NCI-H2171 treated with DMSO at 0.1 percent for 48 hours (cell line): ENCODE data around the gene FUCA1.
"Not testable (repeated sequence)": the region's sequence is repeated elsewhere in the genome, so short reads cannot be mapped to it uniquely, and the experiment has no call there.

Experiments
- DNase-seq: peaks from one replicate; lab custom pipeline; 2025; lab: John Stamatoyannopoulos, UW

FUCA1 gene

DNA sequence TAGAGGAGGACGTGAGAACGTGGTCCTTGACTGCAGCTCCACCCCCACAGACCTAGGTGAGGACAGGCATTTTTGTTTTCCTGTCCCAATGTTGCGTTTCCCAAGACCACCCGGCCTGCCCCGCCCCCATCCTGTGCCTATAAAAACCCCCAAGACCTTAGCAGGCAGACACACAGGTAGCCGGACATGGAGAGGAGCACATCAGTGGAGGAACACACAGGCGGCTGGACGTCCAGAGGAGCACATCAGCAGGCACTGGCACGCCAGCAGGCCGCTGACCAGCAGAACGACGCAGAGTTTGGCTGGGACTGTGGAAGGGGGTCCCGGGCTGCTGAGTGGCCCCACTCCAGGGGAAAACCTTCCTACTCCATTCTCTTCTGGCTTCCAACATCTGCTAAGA, 30.2 kb downstream of the FUCA1 start:
- DNase-seq = no peak

DNA sequence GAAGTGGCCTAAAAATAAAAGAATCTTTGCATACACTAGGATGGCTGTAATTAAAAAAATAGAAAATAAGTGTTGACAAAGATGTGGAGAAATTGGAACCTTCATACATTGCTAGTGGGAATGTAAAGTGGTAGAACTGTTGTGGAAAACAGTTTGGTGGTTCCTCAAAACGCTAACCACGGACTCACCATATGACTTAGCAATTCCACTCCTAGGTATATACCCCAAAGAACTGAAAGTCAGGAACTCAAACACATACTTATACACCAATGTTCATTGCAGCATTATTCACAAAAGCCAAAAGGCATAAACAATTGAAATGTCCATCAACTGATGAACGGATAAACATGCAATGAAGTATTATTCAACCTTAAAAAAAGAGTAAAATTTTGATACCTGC, 32.1 kb downstream of the FUCA1 start:
- DNase-seq = no peak

DNA sequence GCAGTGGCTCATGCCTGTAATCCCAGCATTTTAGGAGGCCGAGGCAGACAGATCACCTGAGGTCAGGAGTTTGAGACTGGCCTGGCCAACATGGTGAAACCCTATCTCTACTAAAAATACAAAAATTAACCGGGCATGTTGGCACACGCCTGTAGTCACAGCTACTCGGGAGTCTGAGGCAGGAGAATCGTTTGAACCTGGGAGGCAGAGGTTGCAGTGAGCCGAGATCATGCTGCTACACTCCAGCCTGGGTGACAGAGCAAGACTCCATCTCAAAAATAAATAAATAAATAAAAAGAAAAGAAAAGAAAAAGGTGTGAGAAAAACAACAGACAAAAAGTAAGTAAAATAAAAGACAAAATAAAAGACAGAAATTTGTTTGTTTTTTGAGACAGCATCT, 33.9 kb downstream of the FUCA1 start:
- peak; percentile 16 for DNase-seq

- no peak for DNase-seq
Measured at GRCh38 chr1:23827717-23828116, 40.4 kb downstream of the FUCA1 start.

- not testable (repeated sequence) for DNase-seq
Measured at GRCh38 chr1:23826590-23826989, 41.5 kb downstream of the FUCA1 start.

GRCh38 chr1:23825762-23826522, 42.1 kb downstream of the FUCA1 start:
- DNase-seq = no peak

DNA sequence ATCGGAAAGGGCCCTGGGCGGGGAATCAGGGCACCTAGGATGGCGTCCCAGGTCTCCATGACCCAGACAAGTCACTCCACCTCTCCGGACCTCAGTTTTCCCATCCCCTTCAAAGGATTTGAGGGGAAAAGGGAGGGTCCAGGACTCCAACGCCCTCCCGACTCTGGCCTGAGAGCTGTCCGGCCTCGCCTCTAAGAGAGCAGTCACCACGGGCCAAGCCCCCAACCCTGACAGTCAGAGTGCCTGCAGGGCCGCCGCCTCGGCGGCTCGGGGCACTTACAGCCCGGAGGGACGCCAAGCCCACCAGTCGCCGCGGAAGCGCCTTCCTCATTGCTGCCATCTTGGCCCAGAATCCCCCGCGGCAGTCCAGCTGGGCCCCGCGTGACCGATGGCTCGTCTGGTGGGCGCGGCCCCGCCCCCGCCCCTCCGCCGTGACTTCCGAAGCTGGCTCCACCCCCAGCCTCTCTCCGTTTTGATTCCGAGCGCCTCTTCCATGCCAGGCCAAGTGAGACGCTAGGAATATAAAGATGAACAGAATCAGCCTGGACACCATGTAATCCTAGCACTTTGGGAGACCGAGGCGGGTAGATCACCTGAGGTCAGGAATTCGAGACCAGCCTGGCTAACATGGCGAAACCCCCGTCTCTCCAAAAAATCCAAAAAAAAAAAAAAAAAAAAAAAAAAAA, 42.9 kb downstream of the FUCA1 start, which contains the start of gene HMGCL:
HMGCL (minus strand) TSS at position 354 of the 686 bp plus-strand sequence; CDS start at position 340, 14 bp downstream.
- DNase-seq = peak; percentile 93

DNA sequence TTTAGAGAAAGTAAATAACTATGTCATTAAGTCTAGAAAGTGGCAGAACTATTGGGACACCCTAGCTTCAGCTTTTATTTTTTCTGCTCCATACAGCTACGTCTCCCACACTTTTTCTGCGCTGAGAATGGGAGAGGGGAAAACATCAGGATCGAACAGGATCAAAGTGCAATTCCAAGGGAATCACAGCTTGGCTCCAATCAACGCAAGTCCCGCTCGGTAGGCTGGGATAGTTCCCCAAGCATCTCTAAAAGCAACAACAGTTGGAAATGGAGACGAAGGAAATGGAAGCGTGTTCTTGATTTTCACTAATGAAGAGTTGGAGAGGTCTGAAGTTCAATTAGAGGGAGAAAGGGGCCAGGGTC, 43.4 kb downstream of the FUCA1 start:
- DNase-seq = no peak

DNA sequence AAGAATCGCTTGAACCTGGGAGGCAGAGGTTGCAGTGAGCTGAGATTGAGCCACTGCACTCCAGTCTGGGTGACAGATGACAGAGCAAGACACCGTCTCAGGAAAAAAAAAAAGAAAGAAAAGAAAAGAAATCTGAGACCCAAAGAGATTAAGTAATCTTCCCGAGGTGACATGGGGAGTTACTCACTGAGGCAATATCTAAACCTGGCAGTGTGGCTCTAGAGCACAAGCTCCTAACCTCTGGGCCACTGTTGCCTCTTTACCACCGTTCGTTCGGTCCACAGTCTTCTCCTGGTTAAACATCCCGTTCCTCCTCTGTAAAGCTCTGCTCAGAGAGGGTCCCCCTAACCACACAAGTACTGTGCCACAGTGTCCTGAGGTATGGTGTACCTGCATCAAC, 44.3 kb downstream of the FUCA1 start:
- DNase-seq = no peak

GRCh38 chr1:23817633-23818032, 50.5 kb downstream of the FUCA1 start:
- no peak for DNase-seq

DNA sequence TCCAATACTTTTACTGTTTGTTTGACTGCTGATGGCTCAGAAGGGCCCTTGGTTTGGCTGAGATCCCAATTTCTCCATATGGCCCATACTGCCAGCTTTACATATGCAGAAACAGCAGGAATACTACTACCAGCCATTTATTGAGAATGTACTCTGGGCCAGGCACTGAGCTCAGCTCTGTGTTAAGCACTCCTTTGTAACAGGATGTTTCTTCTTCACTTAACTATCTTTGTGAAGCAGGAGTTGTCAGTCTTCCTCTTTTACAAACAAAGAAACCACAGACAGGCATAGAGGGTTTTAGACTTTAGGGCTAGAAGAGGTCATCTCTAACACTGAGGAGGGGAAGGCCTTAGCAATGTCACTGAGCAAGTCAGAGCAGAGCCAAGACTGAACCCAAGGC, 51.2 kb downstream of the FUCA1 start:
- peak; percentile 27 for DNase-seq

DNA sequence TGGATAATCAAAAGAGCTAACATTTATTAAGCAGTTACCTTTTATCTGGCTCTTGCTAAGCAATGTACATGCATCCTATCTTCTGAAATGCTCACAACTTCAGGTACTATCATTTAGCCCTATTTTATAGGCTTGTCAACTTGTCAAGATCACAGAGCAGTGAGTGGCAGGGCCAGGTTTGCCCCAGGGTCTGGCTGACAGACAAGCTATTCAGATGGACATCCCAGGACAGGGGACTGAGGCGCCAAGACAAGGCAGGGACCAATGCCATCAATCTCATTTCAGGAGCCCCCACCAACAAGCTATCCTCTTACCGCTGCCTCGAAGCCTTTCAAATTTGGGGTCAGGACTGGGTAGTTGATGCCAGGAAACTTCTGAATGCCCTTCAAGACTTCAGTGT, 51.7 kb downstream of the FUCA1 start:
- no peak for DNase-seq

- no peak for DNase-seq
Measured at GRCh38 chr1:23814016-23814415, 54.1 kb downstream of the FUCA1 start.

GRCh38 chr1:23810818-23811540, 57.1 kb downstream of the FUCA1 start:
- no peak for DNase-seq

GRCh38 chr1:23809751-23810171, 58.3 kb downstream of the FUCA1 start:
- DNase-seq = peak; percentile 67

GRCh38 chr1:23807453-23807852, 60.6 kb downstream of the FUCA1 start:
- no peak for DNase-seq

DNA sequence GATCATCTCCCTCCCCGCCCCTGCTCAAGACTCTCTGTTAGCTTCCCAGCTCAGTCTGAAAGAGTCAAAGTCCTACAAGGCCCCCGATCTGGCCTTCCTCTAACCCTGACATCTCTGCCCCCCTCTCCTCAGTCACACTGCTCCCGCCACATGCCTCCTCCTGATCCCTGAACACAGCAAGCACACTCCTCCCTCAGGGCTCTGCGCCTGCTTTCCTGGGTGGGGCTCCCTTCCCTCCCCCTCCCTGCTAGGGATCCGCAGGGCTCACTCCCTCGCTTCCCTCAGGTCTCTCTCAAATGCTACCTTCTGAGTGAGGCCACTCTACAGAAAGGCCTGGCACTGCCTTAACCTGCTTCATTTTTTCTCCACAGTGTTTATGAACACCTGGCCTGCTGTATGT, 61.8 kb downstream of the FUCA1 start:
- DNase-seq = no peak

DNA sequence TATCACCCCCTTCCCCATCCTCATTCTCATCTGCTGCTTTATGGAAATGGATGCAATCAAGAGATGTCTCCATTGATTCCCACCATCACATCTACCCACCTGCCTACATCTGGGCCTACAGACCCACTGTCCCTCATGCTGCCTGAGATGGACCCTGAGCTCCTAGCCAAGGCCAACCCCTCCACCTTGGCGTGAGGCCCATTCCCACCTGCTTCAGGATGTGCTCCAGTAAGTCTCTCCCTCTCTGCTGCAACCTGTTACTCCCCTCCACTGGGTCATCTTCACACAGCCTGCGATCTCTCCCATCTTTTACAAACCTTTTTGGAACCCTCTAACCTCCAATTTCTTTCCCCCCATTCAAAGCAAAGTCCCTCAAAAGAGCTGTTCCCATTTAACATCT, 63.1 kb downstream of the FUCA1 start:
- DNase-seq = no peak

DNA sequence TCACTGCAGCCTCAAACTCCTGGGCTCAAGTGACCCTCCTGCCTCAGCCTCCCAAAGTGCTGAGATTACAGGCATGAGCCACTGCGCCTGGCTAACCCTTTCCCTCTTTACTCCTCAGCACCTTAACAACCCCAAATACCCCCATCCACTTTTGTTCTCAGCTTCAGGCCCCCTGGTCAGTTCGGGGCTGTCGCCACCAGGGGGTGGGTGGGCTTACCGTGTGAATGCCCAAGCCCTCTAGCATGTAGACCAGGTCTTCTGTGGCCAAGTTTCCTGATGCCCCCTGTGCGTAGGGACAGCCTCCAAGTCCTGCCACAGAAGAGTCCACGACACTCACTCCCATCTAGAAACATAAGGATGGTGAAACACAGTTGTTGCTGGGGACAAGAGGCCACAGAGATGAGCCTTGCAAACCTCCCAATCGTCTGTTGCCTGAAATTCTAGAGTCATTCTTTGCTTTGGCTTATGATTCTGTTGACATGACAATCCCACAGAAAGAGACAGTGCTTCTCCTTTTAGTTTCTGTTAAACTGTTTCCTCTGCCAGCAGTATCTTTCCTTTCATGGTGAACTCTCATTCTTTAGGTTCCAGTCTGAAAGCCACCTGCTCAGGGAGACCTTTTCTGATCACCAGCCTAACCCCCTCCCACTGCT, 63.8 kb downstream of the FUCA1 start:
- no peak for DNase-seq

DNA sequence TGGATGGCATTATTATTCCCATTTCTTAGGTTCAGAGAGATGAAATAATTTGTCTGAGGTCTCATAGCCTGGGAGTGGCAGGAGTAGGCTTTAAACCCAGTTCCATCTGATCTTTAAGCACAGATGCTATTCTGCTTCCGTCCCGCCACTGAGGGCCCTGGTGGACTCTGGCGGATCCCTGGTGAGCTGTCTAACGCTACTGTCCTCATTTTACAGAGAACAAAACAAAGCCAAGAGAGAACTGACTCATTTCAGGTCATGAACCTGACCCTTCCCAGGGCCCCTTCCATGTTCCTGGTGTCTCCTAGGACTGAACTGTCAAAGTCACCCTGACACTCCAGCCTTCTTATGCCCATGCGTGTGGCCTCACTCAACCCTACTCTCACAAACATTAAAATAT, 64.4 kb downstream of the FUCA1 start:
- no peak for DNase-seq

GRCh38 chr1:23802809-23803342, 65.2 kb downstream of the FUCA1 start:
- not testable (repeated sequence) for DNase-seq

- no peak for DNase-seq
Measured at GRCh38 chr1:23801876-23802275, 66.2 kb downstream of the FUCA1 start.
